ENCODE results near the gene CNTNAP2. TPM values are rescaled to one million over a fixed set of nuclear protein-coding genes. Genes with fewer than 3 reads are reported as not detected.
"Not testable (repeated sequence)": the region's sequence is repeated elsewhere in the genome, so short reads cannot be mapped to it uniquely, and the experiment has no call there.

Gene CNTNAP2
- total RNA-seq, 1 experiment from 2014 or later = 0.03 TPM

GRCh38 chr7:148060724-148061123, 1944.1 kb downstream of the CNTNAP2 start:
- Histone ChIP-seq H3K27me3 (ENCODE audit: control insufficient read depth, insufficient read depth, low read length) (no peaks in the 10 kb centered on the region), H3K27ac (ENCODE audit: low read length) (no peak overlapping the region), H3K4me1 (ENCODE audit: control insufficient read depth, insufficient read depth, low read length) (no peaks in the 10 kb centered on the region), H3K9me3 (ENCODE audit: control insufficient read depth, insufficient read depth, low read depth, low read length) (no peaks in the 10 kb centered on the region), H3K4me3 (ENCODE audit: low read depth in 2 of 2, low read length in 2 of 2) (no peak overlapping the region), H3K36me3 (ENCODE audit: control insufficient read depth, insufficient read depth, low read length) (no peaks in the 10 kb centered on the region)
- BruUV-seq (replicated peaks) = no TSS peak
- ATAC-seq (no peak), DNase-seq (ENCODE audit: low read depth, low spot score) (no peak)
- in situ Hi-C loops (cut with HindIII; ENCODE audit: low pct_unique_long_range_greater_than_20kb, low sequenced_read_pairs) (no loop called here), intact Hi-C loops (cut with micrococcal nuclease; ENCODE audit: unreplicated experiment) (no loop called here)
- ChIA-PET CTCF (no interaction called here), POLR2A (no interaction called here)
- no peak for TF ChIP-seq TCF7L2 (IDR thresholded peaks at IDR 0.05; ENCODE audit: low read depth, low read length)
- no peak for TF ChIP-seq POLR2AphosphoS5 (IDR thresholded peaks at IDR 0.05; ENCODE audit: low read depth, low read length)
- TF ChIP-seq SIN3A (IDR thresholded peaks at IDR 0.05; ENCODE audit: borderline replicate concordance, insufficient read depth, low read depth, low read length) = no peak
- TF ChIP-seq, protein P1, sequence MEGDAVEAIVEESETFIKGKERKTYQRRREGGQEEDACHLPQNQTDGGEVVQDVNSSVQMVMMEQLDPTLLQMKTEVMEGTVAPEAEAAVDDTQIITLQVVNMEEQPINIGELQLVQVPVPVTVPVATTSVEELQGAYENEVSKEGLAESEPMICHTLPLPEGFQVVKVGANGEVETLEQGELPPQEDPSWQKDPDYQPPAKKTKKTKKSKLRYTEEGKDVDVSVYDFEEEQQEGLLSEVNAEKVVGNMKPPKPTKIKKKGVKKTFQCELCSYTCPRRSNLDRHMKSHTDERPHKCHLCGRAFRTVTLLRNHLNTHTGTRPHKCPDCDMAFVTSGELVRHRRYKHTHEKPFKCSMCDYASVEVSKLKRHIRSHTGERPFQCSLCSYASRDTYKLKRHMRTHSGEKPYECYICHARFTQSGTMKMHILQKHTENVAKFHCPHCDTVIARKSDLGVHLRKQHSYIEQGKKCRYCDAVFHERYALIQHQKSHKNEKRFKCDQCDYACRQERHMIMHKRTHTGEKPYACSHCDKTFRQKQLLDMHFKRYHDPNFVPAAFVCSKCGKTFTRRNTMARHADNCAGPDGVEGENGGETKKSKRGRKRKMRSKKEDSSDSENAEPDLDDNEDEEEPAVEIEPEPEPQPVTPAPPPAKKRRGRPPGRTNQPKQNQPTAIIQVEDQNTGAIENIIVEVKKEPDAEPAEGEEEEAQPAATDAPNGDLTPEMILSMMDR (IDR thresholded peaks at IDR 0.05) = no peak
- TF ChIP-seq, protein P2, sequence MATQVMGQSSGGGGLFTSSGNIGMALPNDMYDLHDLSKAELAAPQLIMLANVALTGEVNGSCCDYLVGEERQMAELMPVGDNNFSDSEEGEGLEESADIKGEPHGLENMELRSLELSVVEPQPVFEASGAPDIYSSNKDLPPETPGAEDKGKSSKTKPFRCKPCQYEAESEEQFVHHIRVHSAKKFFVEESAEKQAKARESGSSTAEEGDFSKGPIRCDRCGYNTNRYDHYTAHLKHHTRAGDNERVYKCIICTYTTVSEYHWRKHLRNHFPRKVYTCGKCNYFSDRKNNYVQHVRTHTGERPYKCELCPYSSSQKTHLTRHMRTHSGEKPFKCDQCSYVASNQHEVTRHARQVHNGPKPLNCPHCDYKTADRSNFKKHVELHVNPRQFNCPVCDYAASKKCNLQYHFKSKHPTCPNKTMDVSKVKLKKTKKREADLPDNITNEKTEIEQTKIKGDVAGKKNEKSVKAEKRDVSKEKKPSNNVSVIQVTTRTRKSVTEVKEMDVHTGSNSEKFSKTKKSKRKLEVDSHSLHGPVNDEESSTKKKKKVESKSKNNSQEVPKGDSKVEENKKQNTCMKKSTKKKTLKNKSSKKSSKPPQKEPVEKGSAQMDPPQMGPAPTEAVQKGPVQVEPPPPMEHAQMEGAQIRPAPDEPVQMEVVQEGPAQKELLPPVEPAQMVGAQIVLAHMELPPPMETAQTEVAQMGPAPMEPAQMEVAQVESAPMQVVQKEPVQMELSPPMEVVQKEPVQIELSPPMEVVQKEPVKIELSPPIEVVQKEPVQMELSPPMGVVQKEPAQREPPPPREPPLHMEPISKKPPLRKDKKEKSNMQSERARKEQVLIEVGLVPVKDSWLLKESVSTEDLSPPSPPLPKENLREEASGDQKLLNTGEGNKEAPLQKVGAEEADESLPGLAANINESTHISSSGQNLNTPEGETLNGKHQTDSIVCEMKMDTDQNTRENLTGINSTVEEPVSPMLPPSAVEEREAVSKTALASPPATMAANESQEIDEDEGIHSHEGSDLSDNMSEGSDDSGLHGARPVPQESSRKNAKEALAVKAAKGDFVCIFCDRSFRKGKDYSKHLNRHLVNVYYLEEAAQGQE (IDR thresholded peaks at IDR 0.05; ENCODE audit: insufficient read depth in 1 of 2, low read depth in 2 of 2, low read length in 1 of 2) = no peak

DNA sequence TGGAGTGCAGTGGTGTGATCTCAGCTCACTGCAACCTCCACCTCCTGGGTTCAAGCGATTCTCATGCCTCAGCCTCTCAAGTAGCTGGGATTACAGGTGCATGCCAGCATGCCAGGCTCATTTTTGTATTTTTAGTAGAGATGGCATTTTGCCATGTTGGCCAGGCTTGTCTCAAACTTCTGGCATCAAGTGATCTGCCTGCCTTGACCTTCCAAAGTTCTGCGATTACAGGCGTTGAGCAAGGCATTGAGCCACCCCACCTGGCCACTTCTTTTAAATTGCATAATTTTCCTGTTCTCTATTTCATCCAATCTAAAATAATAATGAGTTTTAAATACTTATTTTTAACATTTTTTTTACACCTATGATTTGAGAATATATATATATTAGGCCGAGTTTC, 1961.5 kb downstream of the CNTNAP2 start:
- CTCF ChIA-PET; DNase-seq (ENCODE audit: low read depth, low spot score); H3K9me3 ChIP-seq (ENCODE audit: control insufficient read depth, insufficient read depth, low read depth, low read length); BruUV-seq (replicated peaks); H3K27ac ChIP-seq (ENCODE audit: low read length); H3K4me1 ChIP-seq (ENCODE audit: control insufficient read depth, insufficient read depth, low read length); H3K4me3 ChIP-seq (ENCODE audit: low read depth in 2 of 2, low read length in 2 of 2); H3K27me3 ChIP-seq (ENCODE audit: control insufficient read depth, insufficient read depth, low read length); intact Hi-C loops (cut with micrococcal nuclease; ENCODE audit: unreplicated experiment); H3K36me3 ChIP-seq (ENCODE audit: control insufficient read depth, insufficient read depth, low read length); in situ Hi-C loops (cut with HindIII; ENCODE audit: low pct_unique_long_range_greater_than_20kb, low sequenced_read_pairs); ATAC-seq; POLR2A ChIA-PET: not testable (repeated sequence)

- H3K27ac ChIP-seq (ENCODE audit: low read length) = no peak overlapping the region
- ChIA-PET CTCF (no interaction called here), POLR2A (no interaction called here)
- BruUV-seq (replicated peaks) = no TSS peak
- ATAC-seq (no peak), DNase-seq (ENCODE audit: low read depth, low spot score) (no peak)
- in situ Hi-C loops (cut with HindIII; ENCODE audit: low pct_unique_long_range_greater_than_20kb, low sequenced_read_pairs) (no loop called here), intact Hi-C loops (cut with micrococcal nuclease; ENCODE audit: unreplicated experiment) (loop anchor here (10.0 kb wide), 2 partner anchors 835 to 1345 kb away; no protein-coding TSS in a partner anchor)
- no peaks in the 10 kb centered on the region for H3K4me1 ChIP-seq (ENCODE audit: control insufficient read depth, insufficient read depth, low read length)
- no peaks in the 10 kb centered on the region for H3K36me3 ChIP-seq (ENCODE audit: control insufficient read depth, insufficient read depth, low read length)
- H3K4me3 ChIP-seq (ENCODE audit: low read depth in 2 of 2, low read length in 2 of 2) = no peak overlapping the region
- no peaks in the 10 kb centered on the region for H3K27me3 ChIP-seq (ENCODE audit: control insufficient read depth, insufficient read depth, low read length)
- H3K9me3 ChIP-seq (ENCODE audit: control insufficient read depth, insufficient read depth, low read depth, low read length) = no peaks in the 10 kb centered on the region
- TF ChIP-seq POLR2AphosphoS5 (IDR thresholded peaks at IDR 0.05; ENCODE audit: low read depth, low read length) = no peak
- no peak for TF ChIP-seq TCF7L2 (IDR thresholded peaks at IDR 0.05; ENCODE audit: low read depth, low read length)
- TF ChIP-seq, protein P2 (IDR thresholded peaks at IDR 0.05; ENCODE audit: insufficient read depth in 1 of 2, low read depth in 2 of 2, low read length in 1 of 2) = no peak
- TF ChIP-seq SIN3A (IDR thresholded peaks at IDR 0.05; ENCODE audit: borderline replicate concordance, insufficient read depth, low read depth, low read length) = no peak
These were observed 1962.8 kb downstream of the CNTNAP2 start for GRCh38 chr7:148079206-148080080.
